Panc1 (cell line): Measurements from ENCODE around the gene DIP2C.

Experiments
- POLR2AphosphoS5 ChIP-seq: IDR thresholded peaks from 2 replicates; pipeline ENCODE4 v1.6.1; 2012; ENCODE audit warnings: mild to moderate bottlenecking, low read depth, low read length, moderate library complexity
- TCF7L2 ChIP-seq: IDR thresholded peaks from 2 replicates; pipeline ENCODE4 v1.6.1; 2011; ENCODE audit warnings: mild to moderate bottlenecking, low read depth, low read length, inconsistent platforms
- TF ChIP-seq, protein P1 (sequence below): fragments of 450-650 bp; IDR thresholded peaks from 2 replicates; pipeline ENCODE4 v1.5.1; 2017; ENCODE audit warnings: mild to moderate bottlenecking
- TF ChIP-seq, protein P2 (sequence below), 2 experiments: IDR thresholded peaks; 2 replicates each; pipeline ENCODE4 v1.6.1; 2011 to 2012; ENCODE audit warnings: low read depth in 2 of 2, control low read depth in 1 of 2, low read length in 1 of 2, mild to moderate bottlenecking in 1 of 2, moderate library complexity in 1 of 2; ENCODE audit not compliant: insufficient read depth in 1 of 2

- TF ChIP-seq, protein P1, sequence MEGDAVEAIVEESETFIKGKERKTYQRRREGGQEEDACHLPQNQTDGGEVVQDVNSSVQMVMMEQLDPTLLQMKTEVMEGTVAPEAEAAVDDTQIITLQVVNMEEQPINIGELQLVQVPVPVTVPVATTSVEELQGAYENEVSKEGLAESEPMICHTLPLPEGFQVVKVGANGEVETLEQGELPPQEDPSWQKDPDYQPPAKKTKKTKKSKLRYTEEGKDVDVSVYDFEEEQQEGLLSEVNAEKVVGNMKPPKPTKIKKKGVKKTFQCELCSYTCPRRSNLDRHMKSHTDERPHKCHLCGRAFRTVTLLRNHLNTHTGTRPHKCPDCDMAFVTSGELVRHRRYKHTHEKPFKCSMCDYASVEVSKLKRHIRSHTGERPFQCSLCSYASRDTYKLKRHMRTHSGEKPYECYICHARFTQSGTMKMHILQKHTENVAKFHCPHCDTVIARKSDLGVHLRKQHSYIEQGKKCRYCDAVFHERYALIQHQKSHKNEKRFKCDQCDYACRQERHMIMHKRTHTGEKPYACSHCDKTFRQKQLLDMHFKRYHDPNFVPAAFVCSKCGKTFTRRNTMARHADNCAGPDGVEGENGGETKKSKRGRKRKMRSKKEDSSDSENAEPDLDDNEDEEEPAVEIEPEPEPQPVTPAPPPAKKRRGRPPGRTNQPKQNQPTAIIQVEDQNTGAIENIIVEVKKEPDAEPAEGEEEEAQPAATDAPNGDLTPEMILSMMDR = no peak
- TF ChIP-seq, protein P2, sequence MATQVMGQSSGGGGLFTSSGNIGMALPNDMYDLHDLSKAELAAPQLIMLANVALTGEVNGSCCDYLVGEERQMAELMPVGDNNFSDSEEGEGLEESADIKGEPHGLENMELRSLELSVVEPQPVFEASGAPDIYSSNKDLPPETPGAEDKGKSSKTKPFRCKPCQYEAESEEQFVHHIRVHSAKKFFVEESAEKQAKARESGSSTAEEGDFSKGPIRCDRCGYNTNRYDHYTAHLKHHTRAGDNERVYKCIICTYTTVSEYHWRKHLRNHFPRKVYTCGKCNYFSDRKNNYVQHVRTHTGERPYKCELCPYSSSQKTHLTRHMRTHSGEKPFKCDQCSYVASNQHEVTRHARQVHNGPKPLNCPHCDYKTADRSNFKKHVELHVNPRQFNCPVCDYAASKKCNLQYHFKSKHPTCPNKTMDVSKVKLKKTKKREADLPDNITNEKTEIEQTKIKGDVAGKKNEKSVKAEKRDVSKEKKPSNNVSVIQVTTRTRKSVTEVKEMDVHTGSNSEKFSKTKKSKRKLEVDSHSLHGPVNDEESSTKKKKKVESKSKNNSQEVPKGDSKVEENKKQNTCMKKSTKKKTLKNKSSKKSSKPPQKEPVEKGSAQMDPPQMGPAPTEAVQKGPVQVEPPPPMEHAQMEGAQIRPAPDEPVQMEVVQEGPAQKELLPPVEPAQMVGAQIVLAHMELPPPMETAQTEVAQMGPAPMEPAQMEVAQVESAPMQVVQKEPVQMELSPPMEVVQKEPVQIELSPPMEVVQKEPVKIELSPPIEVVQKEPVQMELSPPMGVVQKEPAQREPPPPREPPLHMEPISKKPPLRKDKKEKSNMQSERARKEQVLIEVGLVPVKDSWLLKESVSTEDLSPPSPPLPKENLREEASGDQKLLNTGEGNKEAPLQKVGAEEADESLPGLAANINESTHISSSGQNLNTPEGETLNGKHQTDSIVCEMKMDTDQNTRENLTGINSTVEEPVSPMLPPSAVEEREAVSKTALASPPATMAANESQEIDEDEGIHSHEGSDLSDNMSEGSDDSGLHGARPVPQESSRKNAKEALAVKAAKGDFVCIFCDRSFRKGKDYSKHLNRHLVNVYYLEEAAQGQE (IDR thresholded peaks at IDR 0.05; ENCODE audit: insufficient read depth in 1 of 2, low read depth in 2 of 2, low read length in 1 of 2) = no peak
- TF ChIP-seq TCF7L2 (no peak), POLR2AphosphoS5 (no peak)
These were observed 350.5 kb downstream of the DIP2C start for GRCh38 chr10:339038-339391.
